K562 (cell line): ENCODE data around the gene MOCS3. TPM values are rescaled to one million over a fixed set of nuclear protein-coding genes. Genes with fewer than 3 reads are reported as not detected.
A peak's percentile ranks its signal among the peaks of the same experiment; 100 is the strongest.

ENCODE experiments used
- CBX8 ChIP-seq: fragments of 200-600 bp; sonication (generic); IDR thresholded peaks from 2 replicates; pipeline ENCODE4 v1.6.1; 2012; ENCODE audit warnings: borderline replicate concordance, mixed run types, low read depth, mild to moderate bottlenecking, moderate library complexity, mixed read lengths, low read length, control low read depth, inconsistent platforms; ENCODE audit not compliant: poor library complexity, severe bottlenecking; ENCODE audit errors: extremely low read depth
- COPS2 ChIP-seq: fragments of 450-650 bp; conservative IDR thresholded peaks from 2 replicates; pipeline ENCODE4 v1.6.1; 2016; ENCODE audit warnings: mild to moderate bottlenecking, moderate library complexity
- FOXA1 ChIP-seq: fragments of 450-650 bp; IDR thresholded peaks from 2 replicates; pipeline ENCODE4 v1.6.1; 2016; ENCODE audit warnings: mild to moderate bottlenecking, borderline replicate concordance
- MYC ChIP-seq, 2 experiments: fragments of 250-450 bp in 1 of 2; sonication (Bioruptor Pico) in 1 of 2; IDR thresholded peaks; 2 replicates each; pipeline versions ENCODE4 v1.5.1 to v1.6.1; 2012 to 2021; ENCODE audit warnings: low read depth in 2 of 2, borderline replicate concordance in 1 of 2, improper control_type of control experiment in 1 of 2, low read length in 1 of 2, mild to moderate bottlenecking in 1 of 2, moderate library complexity in 1 of 2
- NUFIP1 ChIP-seq: fragments of 450-650 bp; IDR thresholded peaks from 2 replicates; pipeline ENCODE4 v1.6.1; 2018; ENCODE audit not compliant: partially characterized antibody
- SIN3B ChIP-seq: fragments of 450-650 bp; IDR thresholded peaks from 2 replicates; pipeline ENCODE4 v1.6.1; 2017; ENCODE audit warnings: low read depth, mild to moderate bottlenecking, moderate library complexity
- SMAD2 ChIP-seq: fragments of 150-350 bp; IDR thresholded peaks from 2 replicates; pipeline ENCODE4 v1.6.1; 2014; ENCODE audit warnings: low read depth, mild to moderate bottlenecking, low read length
- SMARCA5 ChIP-seq: fragments of 450-650 bp; IDR thresholded peaks from 2 replicates; pipeline ENCODE4 v1.6.1; 2016
- TAF9B ChIP-seq: fragments of 450-650 bp; IDR thresholded peaks from 2 replicates; pipeline ENCODE4 v1.6.1; 2018; ENCODE audit warnings: mild to moderate bottlenecking; ENCODE audit not compliant: partially characterized antibody
- ZBED1 ChIP-seq: IDR thresholded peaks from 2 replicates; pipeline ENCODE4 v1.6.1; 2014
- ZFP1 ChIP-seq: fragments of 450-650 bp; formaldehyde crosslinking; IDR thresholded peaks from 2 replicates; pipeline ENCODE4 v1.4.0; 2020; ENCODE audit warnings: mild to moderate bottlenecking, mixed read lengths
- ZFP36 ChIP-seq: fragments of 150-350 bp; IDR thresholded peaks from 2 replicates; pipeline ENCODE4 v1.6.1; 2018; ENCODE audit warnings: low read length, low read depth; ENCODE audit not compliant: partially characterized antibody
- ZKSCAN1 ChIP-seq: fragments of 150-350 bp; IDR thresholded peaks from 2 replicates; pipeline ENCODE4 v1.6.1; 2016; ENCODE audit warnings: low read depth, low read length
- ZNF253 ChIP-seq: fragments of 250-450 bp; sonication (Bioruptor Pico); conservative IDR thresholded peaks from 2 replicates; pipeline ENCODE4 v1.6.1; 2021; ENCODE audit warnings: mild to moderate bottlenecking
- ZNF274 ChIP-seq: IDR thresholded peaks from 2 replicates; pipeline ENCODE4 v1.6.1; 2011; ENCODE audit warnings: low read depth, mild to moderate bottlenecking, low read length, moderate library complexity, borderline replicate concordance
- ZNF589 ChIP-seq: fragments of 200-800 bp; sonication (Bioruptor generic); IDR thresholded peaks from 2 replicates; pipeline ENCODE4 v1.6.1; 2016; ENCODE audit warnings: low read depth, missing genetic modification characterization, missing compliant biosample characterization
- polyA plus RNA-seq, 8 experiments: library from polyadenylated mRNA; depleted of rRNA in 4 of 8; stranded (reverse) in 5 of 8; unstranded in 3 of 8; fragments of >200 nt; fragmentation: Nextera tagmentation in 2 of 8; fragmentation: Illumina TruSeq in 1 of 8; extraction: Ambion mirVana in 2 of 8; extraction: Trizol in 1 of 8; gene quantifications; 2 replicates each; pipeline versions ENCODE4 v1.2.1 to v1.2.3, GENCODE V29; 2011 to 2014; ENCODE audit warnings: inconsistent platforms in 1 of 8, missing spikeins in 1 of 8
- total RNA-seq, 7 experiments: library from RNA; depleted of rRNA in 6 of 7; stranded (reverse); fragments of >200 nt in 6 of 7; fragmentation: Illumina TruSeq in 2 of 7; extraction: Trizol in 2 of 7; gene quantifications; 2 replicates each; pipeline versions ENCODE4 v1.2.1 to v1.2.3, GENCODE V29; 2011 to 2021; ENCODE audit warnings: low replicate concordance in 1 of 7
- TF ChIP-seq, protein P1 (sequence below): fragments of 450-650 bp; IDR thresholded peaks from one replicate; pipeline ENCODE4 v1.6.1; 2018; ENCODE audit warnings: mild to moderate bottlenecking, moderate library complexity; ENCODE audit not compliant: partially characterized antibody
- TF ChIP-seq, protein P2 (sequence below): fragments of 250-450 bp; sonication (Bioruptor Pico); IDR thresholded peaks from 2 replicates; pipeline ENCODE4 v1.4.0; 2020; ENCODE audit warnings: mild to moderate bottlenecking, moderate library complexity
- TF ChIP-seq, protein P3 (sequence below): sonication (generic); formaldehyde crosslinking; IDR thresholded peaks from 2 replicates; pipeline ENCODE4 v1.8.1; 2022; ENCODE audit warnings: missing genetic modification reagents
- TF ChIP-seq, protein P4 (sequence below), 3 experiments: fragments of 200-800 bp in 1 of 3; sonication (Bioruptor generic) in 1 of 3; sonication (generic) in 1 of 3; formaldehyde crosslinking in 1 of 3; IDR thresholded peaks; 2 replicates each; pipeline versions ENCODE4 v1.6.1 to v1.8.0; 2016 to 2022; ENCODE audit warnings: mild to moderate bottlenecking in 2 of 3, missing compliant biosample characterization in 2 of 3, missing genetic modification characterization in 2 of 3, missing genetic modification reagents in 1 of 3

Gene MOCS3
- total and polyA plus RNA-seq, 9 of the 15 experiments (the other 6 are each of a cell fraction or from before 2014, with no cell fraction given), result 0.70 to 6.2 (median 2.9) TPM

DNA sequence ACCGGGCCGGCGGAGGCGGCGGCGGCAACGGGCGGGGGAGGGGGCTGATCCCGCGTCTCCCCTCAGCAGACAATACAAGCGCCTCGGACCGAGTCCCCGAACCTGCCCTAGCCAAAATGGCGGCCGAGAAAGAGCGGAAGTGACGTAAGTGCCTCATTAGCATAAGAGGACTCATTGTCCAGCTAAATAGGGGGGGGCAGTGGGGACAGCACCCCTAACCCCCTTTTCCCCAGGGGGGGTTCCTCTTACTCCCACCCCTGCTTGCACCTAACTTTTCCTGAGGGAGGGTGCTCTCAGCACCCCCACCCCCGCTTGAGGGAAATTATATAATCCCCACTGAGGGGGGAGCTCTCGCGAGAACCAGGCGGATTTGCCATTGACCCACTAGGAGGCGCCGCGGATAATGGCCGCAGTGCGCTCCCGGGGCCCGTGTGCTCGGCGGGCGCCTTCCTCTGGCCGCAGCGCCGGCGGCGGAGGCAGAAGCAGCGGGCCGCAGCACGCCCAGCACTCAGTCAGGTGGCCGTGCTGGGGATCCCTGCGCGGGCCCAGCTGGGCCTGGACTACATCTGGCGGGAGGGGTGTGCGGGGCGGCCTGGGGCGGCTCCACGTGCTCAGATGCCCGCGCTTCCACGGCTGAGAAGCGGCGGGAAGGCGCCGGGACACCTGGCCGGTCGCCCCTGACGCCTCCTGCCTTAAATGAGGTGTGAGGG lies 27.2 kb upstream of the MOCS3 start, which contains the start of gene ADNP (continued):
- peak; percentile 83 for TF ChIP-seq TAF9B
- TF ChIP-seq, protein P1, sequence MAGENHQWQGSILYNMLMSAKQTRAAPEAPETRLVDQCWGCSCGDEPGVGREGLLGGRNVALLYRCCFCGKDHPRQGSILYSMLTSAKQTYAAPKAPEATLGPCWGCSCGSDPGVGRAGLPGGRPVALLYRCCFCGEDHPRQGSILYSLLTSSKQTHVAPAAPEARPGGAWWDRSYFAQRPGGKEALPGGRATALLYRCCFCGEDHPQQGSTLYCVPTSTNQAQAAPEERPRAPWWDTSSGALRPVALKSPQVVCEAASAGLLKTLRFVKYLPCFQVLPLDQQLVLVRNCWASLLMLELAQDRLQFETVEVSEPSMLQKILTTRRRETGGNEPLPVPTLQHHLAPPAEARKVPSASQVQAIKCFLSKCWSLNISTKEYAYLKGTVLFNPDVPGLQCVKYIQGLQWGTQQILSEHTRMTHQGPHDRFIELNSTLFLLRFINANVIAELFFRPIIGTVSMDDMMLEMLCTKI, result no peak
- peak; percentile 42; the same call in 1 of the 2 replicates for TF ChIP-seq ZNF274
- peak; percentile 52 for TF ChIP-seq NUFIP1
- no peak for TF ChIP-seq ZFP1 (CRISPR knock-in tag)
- no peak for TF ChIP-seq COPS2
- TF ChIP-seq ZBED1, result peak; percentile 50; the same call in 1 of the 2 replicates
- TF ChIP-seq ZNF589 (CRISPR knock-in tag), result peak; percentile 82
- no peak; the same call in 1 of the 2 replicates for TF ChIP-seq SIN3B
- peak; percentile 24 for TF ChIP-seq ZFP36
- TF ChIP-seq, protein P2, sequence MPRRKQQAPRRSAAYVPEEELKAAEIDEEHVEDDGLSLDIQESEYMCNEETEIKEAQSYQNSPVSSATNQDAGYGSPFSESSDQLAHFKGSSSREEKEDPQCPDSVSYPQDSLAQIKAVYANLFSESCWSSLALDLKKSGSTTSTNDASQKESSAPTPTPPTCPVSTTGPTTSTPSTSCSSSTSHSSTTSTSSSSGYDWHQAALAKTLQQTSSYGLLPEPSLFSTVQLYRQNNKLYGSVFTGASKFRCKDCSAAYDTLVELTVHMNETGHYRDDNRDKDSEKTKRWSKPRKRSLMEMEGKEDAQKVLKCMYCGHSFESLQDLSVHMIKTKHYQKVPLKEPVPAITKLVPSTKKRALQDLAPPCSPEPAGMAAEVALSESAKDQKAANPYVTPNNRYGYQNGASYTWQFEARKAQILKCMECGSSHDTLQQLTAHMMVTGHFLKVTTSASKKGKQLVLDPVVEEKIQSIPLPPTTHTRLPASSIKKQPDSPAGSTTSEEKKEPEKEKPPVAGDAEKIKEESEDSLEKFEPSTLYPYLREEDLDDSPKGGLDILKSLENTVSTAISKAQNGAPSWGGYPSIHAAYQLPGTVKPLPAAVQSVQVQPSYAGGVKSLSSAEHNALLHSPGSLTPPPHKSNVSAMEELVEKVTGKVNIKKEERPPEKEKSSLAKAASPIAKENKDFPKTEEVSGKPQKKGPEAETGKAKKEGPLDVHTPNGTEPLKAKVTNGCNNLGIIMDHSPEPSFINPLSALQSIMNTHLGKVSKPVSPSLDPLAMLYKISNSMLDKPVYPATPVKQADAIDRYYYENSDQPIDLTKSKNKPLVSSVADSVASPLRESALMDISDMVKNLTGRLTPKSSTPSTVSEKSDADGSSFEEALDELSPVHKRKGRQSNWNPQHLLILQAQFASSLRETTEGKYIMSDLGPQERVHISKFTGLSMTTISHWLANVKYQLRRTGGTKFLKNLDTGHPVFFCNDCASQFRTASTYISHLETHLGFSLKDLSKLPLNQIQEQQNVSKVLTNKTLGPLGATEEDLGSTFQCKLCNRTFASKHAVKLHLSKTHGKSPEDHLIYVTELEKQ (CRISPR knock-in tag), result no peak
- no peak for TF ChIP-seq SMARCA5
- TF ChIP-seq ZNF253 (CRISPR knock-in tag), result no peak
- TF ChIP-seq, protein P3, sequence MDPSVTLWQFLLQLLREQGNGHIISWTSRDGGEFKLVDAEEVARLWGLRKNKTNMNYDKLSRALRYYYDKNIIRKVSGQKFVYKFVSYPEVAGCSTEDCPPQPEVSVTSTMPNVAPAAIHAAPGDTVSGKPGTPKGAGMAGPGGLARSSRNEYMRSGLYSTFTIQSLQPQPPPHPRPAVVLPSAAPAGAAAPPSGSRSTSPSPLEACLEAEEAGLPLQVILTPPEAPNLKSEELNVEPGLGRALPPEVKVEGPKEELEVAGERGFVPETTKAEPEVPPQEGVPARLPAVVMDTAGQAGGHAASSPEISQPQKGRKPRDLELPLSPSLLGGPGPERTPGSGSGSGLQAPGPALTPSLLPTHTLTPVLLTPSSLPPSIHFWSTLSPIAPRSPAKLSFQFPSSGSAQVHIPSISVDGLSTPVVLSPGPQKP, result no peak
- TF ChIP-seq ZKSCAN1, result 0 out of 2 replicates have a peak, but pooled peaks have one; percentile 77
- TF ChIP-seq MYC (IDR thresholded peaks at IDR 0.05; ENCODE audit: low read depth, low read length), result peak; percentile 100
- TF ChIP-seq MYC (CRISPR knock-in tag; IDR thresholded peaks at IDR 0.05; ENCODE audit: borderline replicate concordance, low read depth), result 0 out of 2 replicates have a peak, but pooled peaks have one; percentile 64
- TF ChIP-seq CBX8, result no peak
- TF ChIP-seq SMAD2, result no peak
- TF ChIP-seq FOXA1, result no peak
- TF ChIP-seq, protein P4, sequence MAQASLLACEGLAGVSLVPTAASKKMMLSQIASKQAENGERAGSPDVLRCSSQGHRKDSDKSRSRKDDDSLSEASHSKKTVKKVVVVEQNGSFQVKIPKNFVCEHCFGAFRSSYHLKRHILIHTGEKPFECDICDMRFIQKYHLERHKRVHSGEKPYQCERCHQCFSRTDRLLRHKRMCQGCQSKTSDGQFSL (CRISPR knock-in tag; IDR thresholded peaks at IDR 0.05), result peak; percentile 99
- TF ChIP-seq, protein P4 (tag; IDR thresholded peaks at IDR 0.05), result peak in 1 of 2 experiments; percentile 100; a peak in 2 of 4 replicates
